Lower leg skin (tissue), 3 donors: ENCODE results near the gene PANX1.

Experiments used
- CTCF ChIP-seq, 3 donors: fragments of 450-650 bp; IDR thresholded peaks; one replicate each; pipeline ENCODE4 v1.5.1; 2016; ENCODE audit warnings: antibody characterized with exemption in 3 of 3, mild to moderate bottlenecking in 3 of 3, moderate library complexity in 2 of 3
- POLR2A ChIP-seq, 2 donors: fragments of 450-650 bp; IDR thresholded peaks; one replicate each; pipeline ENCODE4 v1.6.1; 2016 to 2017; ENCODE audit warnings: antibody characterized with exemption in 2 of 2, mild to moderate bottlenecking in 1 of 2, moderate library complexity in 1 of 2

DNA sequence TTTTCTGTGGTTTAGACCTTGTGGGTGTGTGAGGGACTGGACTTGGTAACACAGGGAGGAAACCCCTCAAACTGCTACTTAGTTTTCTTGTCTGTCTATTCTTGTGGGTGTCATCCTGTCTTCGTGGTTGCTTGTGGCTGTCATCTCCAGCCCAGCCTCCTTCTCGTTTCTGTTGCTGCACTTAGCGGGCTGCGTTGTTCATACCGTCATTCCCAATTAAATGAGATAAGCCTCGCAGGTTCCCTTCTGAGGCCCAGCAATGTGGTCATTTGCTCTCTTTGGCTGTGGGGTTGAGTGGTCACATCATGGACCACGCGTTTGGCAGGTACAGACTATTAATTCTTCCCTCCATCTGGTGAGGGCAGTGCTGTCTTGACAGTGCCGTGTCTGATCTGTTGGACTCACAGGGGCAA lies 18.8 kb downstream of the PANX1 start:
- TF ChIP-seq CTCF (IDR thresholded peaks at IDR 0.05) = no peak
- TF ChIP-seq POLR2A (IDR thresholded peaks at IDR 0.05) = no peak
